Naive thymus-derived CD8-positive, alpha-beta T cell (primary cell): Measurements from ENCODE around the gene ZNF491. TPM values are rescaled to one million over a fixed set of nuclear protein-coding genes. Genes with fewer than 3 reads are reported as not detected.

ENCODE experiments used
- ATAC-seq, 2 donors: fragments of 150-1000 bp; cut with Tn5 transposase in 1 of 2; sonication (Bioruptor Pico), chemical (Tn5 transposase) in 1 of 2; 1 replicate in 1 of 2; 2 replicates in 1 of 2; pipeline ENCODE4 v1.10.0; 2021; ENCODE audit warnings: mild to moderate bottlenecking in 2 of 2, moderate library complexity in 2 of 2
- POLR2A ChIA-PET: fragments of 350-600 bp; sonication (Branson Sonifier 250); formaldehyde crosslinking; loops from one replicate; lab custom pipeline; 2021; ENCODE audit warnings: antibody characterized with exemption; lab: Charles Lee
- DNase-seq, 10 donors: peaks; one replicate each; pipeline versions ENCODE4 v3.0.0 to v3.0.0-alpha.2; 2020 to 2022
- H3K27ac Mint-ChIP-seq, 10 donors: one replicate each; pipeline ENCODE4 v1.8.0; 2020 to 2022; ENCODE audit warnings: mild to moderate bottlenecking in 10 of 10, mixed read lengths in 10 of 10, moderate library complexity in 4 of 10, inconsistent platforms in 1 of 10
- H3K27me3 Mint-ChIP-seq, 5 donors: one replicate each; pipeline ENCODE4 v1.8.0; 2021 to 2022; ENCODE audit warnings: mixed read lengths in 5 of 5
- H3K36me3 Mint-ChIP-seq, 3 donors: one replicate each; pipeline ENCODE4 v1.8.0; 2020 to 2022; ENCODE audit warnings: mixed read lengths in 3 of 3, mild to moderate bottlenecking in 2 of 3, inconsistent platforms in 1 of 3
- H3K4me1 Mint-ChIP-seq, 4 donors: one replicate each; pipeline ENCODE4 v1.8.0; 2021 to 2022; ENCODE audit warnings: mixed read lengths in 4 of 4
- H3K4me3 Mint-ChIP-seq, 10 donors: one replicate each; pipeline ENCODE4 v1.8.0; 2020 to 2022; ENCODE audit warnings: mild to moderate bottlenecking in 10 of 10, mixed read lengths in 10 of 10, moderate library complexity in 6 of 10, inconsistent platforms in 1 of 10
- H3K9me3 Mint-ChIP-seq, 9 donors: one replicate each; pipeline ENCODE4 v1.8.0; 2020 to 2022; ENCODE audit warnings: mixed read lengths in 9 of 9, mild to moderate bottlenecking in 3 of 9, inconsistent platforms in 1 of 9, moderate library complexity in 1 of 9
- polyA plus RNA-seq, 3 donors: library from polyadenylated mRNA; unstranded; fragments of 300-500 nt; fragmentation: Illumina TruSeq; gene quantifications; one replicate each; pipeline ENCODE4 v1.2.3, GENCODE V29; 2021
- total RNA-seq, 8 experiments: library from RNA in 2 of 8; stranded (reverse) in 2 of 8; gene quantifications; one replicate each; pipeline ENCODE4 v1.2.3 and lab custom pipeline; 2021 to 2026

Gene ZNF491
- total RNA-seq (1 to 10 TPM; 5.0 to 5.9 TPM), polyA plus RNA-seq (under 1 TPM; 0.11 to 0.69 (median 0.16) TPM), total RNA-seq (lab: John Stamatoyannopoulos, UW) (0.84 to 9.6 (median 1.9) reads per million in 6 experiments)

DNA sequence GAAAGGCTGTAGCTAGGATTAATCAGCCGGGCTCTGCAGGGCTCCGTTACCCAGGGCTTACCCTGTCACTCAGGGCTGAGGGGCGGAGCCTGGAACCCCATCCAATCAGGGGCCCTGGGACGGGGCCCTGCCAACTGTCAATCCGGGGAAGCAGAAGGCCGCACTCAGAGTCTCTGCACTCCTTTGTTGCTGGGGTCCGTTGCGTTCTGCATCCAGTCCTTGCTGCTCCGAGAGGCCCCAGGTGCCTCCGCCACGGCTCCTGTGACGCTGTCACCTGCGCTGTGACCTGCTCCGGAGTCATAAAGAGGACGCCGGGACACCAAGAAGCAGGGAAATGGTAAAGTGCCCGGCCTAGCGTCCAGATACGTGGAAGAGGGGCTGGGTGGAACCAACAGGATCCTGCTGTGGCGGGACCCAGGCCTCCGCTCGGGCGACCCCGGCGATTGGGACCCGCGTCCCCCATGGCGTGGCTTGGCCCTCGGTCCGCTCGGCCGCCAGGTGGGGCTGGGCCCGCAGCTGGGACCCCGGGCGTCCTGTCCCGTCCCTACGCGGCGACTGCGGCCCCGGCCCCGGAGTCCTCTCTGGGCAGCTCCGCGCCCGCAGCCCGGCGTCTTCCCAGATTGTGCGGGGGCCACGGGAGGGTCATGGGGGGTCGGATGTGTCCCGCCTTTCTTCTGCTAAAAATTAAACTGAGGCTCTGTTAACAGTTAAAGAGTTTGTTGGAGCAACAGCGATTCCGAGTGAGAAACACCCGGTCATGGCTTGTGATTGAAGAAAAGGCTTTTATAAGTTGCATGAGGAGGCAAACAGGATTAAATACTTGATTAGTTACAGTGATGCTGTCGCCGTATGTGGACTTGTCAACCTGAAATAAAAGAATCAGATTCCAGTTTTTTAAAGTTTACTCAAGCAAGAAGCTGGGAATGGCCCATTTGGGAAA lies at the start of gene ZNF491:
ZNF491 (plus strand) TSS at position 133 of the 940 bp plus-strand sequence. CDS start 7,431 bp downstream, outside the sequence.
- Mint-ChIP-seq H3K9me3 (peaks cover 0 to 10% (median 8%) of the 10 kb centered on the region in 9 donors), H3K4me3 (peak within 1 kb of the TSS; percentile 90 to 96 (median 94)), H3K27me3 (no peaks in the 10 kb centered on the region), H3K27ac (peak within 1 kb of the TSS; percentile 66 to 95 (median 92)), H3K4me1 (peaks cover 12 to 19% (median 16%) of the 10 kb centered on the region in 4 donors), H3K36me3 (peaks cover 3 to 10% (median 9%) of the 10 kb centered on the region in 3 donors)
- peak; percentile 69 to 90 (median 79) for DNase-seq
- POLR2A ChIA-PET = interaction anchor here (0.9 to 2.6 kb wide), 12 partner anchors 9 to 358 kb away, joined by 3 to 15 read pairs (median 5); partner anchors contain the start of genes ZNF433, ZNF439, ZNF440 and ZNF441
- ATAC-seq = peak; percentile 97

DNA sequence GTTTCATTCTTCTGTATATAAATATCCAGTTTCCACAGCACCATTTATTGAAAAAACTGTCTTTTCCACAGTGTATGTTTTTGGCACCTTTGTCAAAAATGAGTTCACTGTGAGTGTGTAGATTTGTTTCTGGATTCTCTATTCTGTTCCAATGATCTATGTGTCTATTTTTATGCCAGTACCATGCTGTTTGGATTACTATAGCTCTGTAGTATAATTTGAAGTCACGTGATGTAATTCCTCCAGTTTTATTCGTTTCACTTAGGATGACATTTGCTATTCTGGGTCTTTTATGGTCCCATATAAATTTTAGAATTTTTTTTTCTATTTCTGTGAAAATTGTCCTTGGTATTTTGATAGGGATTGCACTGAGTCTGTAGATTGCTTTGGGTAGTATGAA lies 48.6 kb upstream of the ZNF491 start:
- H3K4me1 Mint-ChIP-seq = no peaks in the 10 kb centered on the region
- H3K36me3 Mint-ChIP-seq = peaks cover 0 to 60% (median 20%) of the 10 kb centered on the region in 3 donors
- no peak overlapping the region for H3K4me3 Mint-ChIP-seq
- no peak for DNase-seq
- H3K9me3 Mint-ChIP-seq = peaks cover 24 to 85% (median 50%) of the 10 kb centered on the region in 9 donors
- POLR2A ChIA-PET = no interaction called here
- H3K27ac Mint-ChIP-seq = no peak overlapping the region
- peaks cover 4 to 28% (median 7%) of the 10 kb centered on the region in 5 donors for H3K27me3 Mint-ChIP-seq
- ATAC-seq = no peak

DNA sequence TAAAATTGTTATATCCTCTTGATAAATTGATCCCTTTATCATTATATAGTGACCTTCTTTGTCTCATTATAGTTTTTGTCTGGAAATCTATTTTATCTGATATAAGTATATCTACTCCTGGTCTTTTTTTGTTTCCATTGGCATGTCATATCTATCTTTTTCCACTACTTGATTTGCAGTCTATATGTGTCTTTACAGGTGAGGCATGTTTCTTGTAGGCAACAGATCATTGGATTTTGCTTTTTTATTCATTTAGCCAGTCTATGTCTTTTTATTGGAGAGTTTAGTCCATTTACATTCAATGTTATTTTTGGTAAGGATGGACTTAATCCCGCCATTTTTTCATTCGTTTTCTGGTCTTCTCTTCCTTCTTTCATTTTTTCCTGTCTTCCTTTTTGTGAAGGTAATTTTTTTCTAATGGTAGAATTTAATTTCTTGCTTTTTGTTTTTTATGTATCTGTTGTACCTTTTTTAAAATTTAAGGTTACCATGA lies 46.0 kb upstream of the ZNF491 start:
- Mint-ChIP-seq H3K4me3 (no peak overlapping the region), H3K4me1 (no peaks in the 10 kb centered on the region)

DNA sequence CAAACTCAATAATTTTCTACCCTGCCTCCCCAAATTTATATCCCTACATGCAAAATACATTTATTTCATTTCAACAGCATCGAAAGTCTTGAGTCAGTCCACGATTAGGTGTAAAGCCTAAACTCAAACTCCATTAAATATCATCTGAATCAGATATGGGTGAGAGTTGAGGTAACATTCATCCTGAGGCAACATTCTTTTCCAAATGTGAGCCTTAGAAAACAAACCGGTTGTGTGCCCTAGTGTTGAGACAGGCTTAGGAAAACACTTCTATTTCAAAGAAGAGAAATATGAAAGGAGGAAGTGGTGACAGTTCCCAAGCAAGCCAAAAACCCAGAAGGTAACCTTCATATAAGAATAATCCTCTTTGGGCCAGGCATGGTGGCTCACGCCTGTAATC lies 43.7 kb upstream of the ZNF491 start:
- POLR2A ChIA-PET = no interaction called here
- DNase-seq (no peak), ATAC-seq (no peak)
- Mint-ChIP-seq H3K27me3 (peaks cover 4 to 23% (median 7%) of the 10 kb centered on the region in 5 donors), H3K27ac (no peak overlapping the region), H3K4me3 (no peak overlapping the region), H3K4me1 (no peaks in the 10 kb centered on the region), H3K9me3 (peaks cover 17 to 90% (median 49%) of the 10 kb centered on the region in 9 donors), H3K36me3 (peaks cover 0 to 61% (median 26%) of the 10 kb centered on the region in 3 donors)

More for the DNA sequence above, 46.0 kb upstream of the ZNF491 start:
- Mint-ChIP-seq H3K27ac (no peak overlapping the region), H3K36me3 (peaks cover 0 to 69% (median 26%) of the 10 kb centered on the region in 3 donors), H3K27me3 (peaks cover 4 to 28% (median 7%) of the 10 kb centered on the region in 5 donors), H3K9me3 (peaks cover 27 to 93% (median 61%) of the 10 kb centered on the region in 9 donors)
- ATAC-seq (no peak), DNase-seq (no peak)
- POLR2A ChIA-PET = interaction anchor here (1.5 kb wide), 1 partner anchor 14 kb away, joined by 4 read pairs; the partner anchor contains the start of gene ZNF441

DNA sequence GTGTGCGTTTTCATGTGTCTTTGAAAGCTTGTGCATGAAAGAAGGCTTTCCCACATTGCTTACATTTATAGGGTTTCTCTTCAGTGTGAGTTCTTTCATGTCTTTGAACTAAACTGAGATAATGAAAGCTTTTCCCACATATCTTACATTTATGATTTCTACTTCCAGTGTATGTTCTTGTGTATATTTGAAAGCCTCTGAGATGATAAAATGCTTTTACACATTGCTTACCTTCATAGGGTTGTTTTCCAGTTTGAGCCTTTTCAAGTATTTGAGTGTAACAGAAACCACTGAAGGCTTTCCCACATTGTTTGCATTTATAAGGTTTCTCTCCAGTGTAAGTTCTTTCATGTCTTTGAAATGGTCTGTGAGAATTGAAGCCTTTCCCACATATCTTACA lies 41.4 kb upstream of the ZNF491 start:
- POLR2A ChIA-PET = no interaction called here
- DNase-seq (no peak), ATAC-seq (no peak)
- Mint-ChIP-seq H3K36me3 (peaks cover 0 to 46% (median 26%) of the 10 kb centered on the region in 3 donors), H3K27ac (no peak overlapping the region), H3K9me3 (peaks cover 15 to 72% (median 37%) of the 10 kb centered on the region in 9 donors), H3K27me3 (peaks cover 6 to 20% (median 10%) of the 10 kb centered on the region in 5 donors), H3K4me1 (no peaks in the 10 kb centered on the region), H3K4me3 (no peak overlapping the region)

- Mint-ChIP-seq H3K4me1 (no peaks in the 10 kb centered on the region), H3K27ac (no peak overlapping the region), H3K27me3 (peaks cover 0 to 16% (median 4%) of the 10 kb centered on the region in 5 donors), H3K4me3 (no peak overlapping the region), H3K9me3 (peaks cover 0 to 56% (median 28%) of the 10 kb centered on the region in 9 donors), H3K36me3 (peaks cover 0 to 47% (median 16%) of the 10 kb centered on the region in 3 donors)
- POLR2A ChIA-PET = no interaction called here
- no peak for DNase-seq
- ATAC-seq = no peak
These were observed 38.5 kb upstream of the ZNF491 start for GRCh38 chr19:11759805-11760204.

DNA sequence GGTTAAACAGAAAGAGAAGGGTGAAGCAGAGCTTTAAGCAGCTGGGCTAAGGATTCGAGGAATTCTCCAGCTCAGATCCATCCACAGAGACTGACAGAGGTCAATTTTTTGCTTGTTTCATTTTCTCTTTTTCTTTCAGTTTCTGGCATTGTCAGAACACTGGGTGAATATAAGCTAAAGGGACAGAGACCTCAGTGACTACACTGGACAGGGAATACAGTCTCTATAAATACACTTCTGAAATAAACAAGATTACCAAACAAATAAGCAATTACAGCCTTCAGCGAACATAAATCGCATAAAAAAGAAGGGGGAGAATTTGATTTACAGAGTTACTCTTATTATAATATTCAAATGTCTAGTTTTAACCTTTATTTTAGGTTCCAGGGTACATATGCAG lies 35.2 kb upstream of the ZNF491 start:
- Mint-ChIP-seq H3K27ac (no peak overlapping the region), H3K27me3 (peaks cover 0 to 12% (median 4%) of the 10 kb centered on the region in 5 donors), H3K4me3 (no peak overlapping the region), H3K4me1 (peaks cover 3 to 16% (median 12%) of the 10 kb centered on the region in 4 donors), H3K36me3 (peaks cover 0 to 30% (median 8%) of the 10 kb centered on the region in 3 donors), H3K9me3 (peaks cover 0 to 26% (median 17%) of the 10 kb centered on the region in 9 donors)
- ATAC-seq (no peak), DNase-seq (no peak)
- POLR2A ChIA-PET = no interaction called here

- ATAC-seq (no peak), DNase-seq (no peak)
- POLR2A ChIA-PET = no interaction called here
- Mint-ChIP-seq H3K4me1 (peaks cover 5 to 21% (median 17%) of the 10 kb centered on the region in 4 donors), H3K27ac (no peak overlapping the region), H3K36me3 (peaks cover 0 to 30% (median 11%) of the 10 kb centered on the region in 3 donors), H3K9me3 (peaks cover 0 to 28% (median 18%) of the 10 kb centered on the region in 9 donors), H3K4me3 (no peak overlapping the region), H3K27me3 (peaks cover 0 to 12% (median 4%) of the 10 kb centered on the region in 5 donors)
These were observed 34.7 kb upstream of the ZNF491 start for GRCh38 chr19:11763611-11764010.

DNA sequence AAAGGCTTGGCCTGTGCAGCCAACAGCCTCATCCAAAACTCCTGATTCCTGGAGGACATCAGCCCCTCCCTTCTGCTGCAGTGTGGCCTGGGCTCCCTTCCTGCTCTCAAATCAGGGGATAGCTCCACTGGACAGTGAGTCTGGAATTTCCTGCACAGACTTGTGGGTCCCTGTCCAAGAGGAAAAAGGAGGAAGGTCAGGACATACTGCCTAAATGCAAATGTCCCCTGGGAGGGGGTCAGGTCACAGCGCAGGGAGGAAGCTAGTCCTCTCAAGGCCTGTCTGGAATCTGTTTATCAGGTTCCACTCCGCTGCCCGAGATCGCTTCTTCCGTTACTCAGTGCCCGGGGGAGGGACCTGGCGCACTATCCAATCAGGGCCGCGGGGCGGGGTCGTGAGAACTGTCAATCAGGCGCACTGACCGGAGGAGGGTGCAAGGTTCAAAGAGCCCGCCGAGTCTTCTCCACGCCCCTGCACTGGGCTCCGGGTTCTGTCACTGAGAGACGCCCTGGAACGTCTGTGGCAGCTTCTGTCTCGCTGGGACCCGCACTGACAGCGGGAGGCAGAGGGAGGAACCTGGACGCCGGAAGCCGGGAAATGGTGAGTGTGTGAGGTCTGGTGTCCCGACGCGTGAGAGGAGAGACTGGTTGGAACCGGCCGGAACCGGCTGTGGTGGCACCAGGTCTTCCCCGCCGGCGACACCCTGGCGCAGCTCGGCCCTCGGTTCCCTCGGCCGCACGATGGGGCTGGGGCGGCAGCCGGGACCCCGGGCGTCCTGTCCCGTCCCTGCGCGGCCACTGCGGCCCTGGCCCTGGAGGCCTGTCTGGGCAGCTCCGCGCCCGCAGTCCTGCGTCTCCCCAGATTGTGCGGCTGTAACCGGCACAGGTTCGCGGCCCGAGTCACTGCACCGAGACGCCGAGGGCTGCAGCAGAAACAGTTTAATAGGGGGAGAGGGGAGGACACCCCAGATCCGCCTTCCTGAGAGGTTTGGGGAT lies 31.4 kb upstream of the ZNF491 start, which contains the start of gene ZNF441:
ZNF441 (plus strand) TSS at position 404 of the 995 bp plus-strand sequence; CDS start at position 598, 194 bp downstream.
- Mint-ChIP-seq H3K27me3 (peaks cover 0 to 6% (median 0%) of the 10 kb centered on the region in 5 donors), H3K4me1 (peaks cover 9 to 27% (median 24%) of the 10 kb centered on the region in 4 donors), H3K9me3 (peaks cover 0 to 47% (median 28%) of the 10 kb centered on the region in 9 donors), H3K27ac (peak within 1 kb of the TSS; percentile 95 to 98 (median 97)), H3K4me3 (peak within 1 kb of the TSS; percentile 97 to 99 (median 98)), H3K36me3 (peaks cover 7 to 36% (median 27%) of the 10 kb centered on the region in 3 donors)
- DNase-seq (peak; percentile 80 to 96 (median 90)), ATAC-seq (peak; percentile 93 to 96)
- POLR2A ChIA-PET = interaction anchor here (0.5 to 2.8 kb wide), 18 partner anchors 9 to 1354 kb away, joined by 3 to 21 read pairs (median 4); partner anchors contain the start of genes ZNF20, ZNF439, ZNF442 and ZNF491

DNA sequence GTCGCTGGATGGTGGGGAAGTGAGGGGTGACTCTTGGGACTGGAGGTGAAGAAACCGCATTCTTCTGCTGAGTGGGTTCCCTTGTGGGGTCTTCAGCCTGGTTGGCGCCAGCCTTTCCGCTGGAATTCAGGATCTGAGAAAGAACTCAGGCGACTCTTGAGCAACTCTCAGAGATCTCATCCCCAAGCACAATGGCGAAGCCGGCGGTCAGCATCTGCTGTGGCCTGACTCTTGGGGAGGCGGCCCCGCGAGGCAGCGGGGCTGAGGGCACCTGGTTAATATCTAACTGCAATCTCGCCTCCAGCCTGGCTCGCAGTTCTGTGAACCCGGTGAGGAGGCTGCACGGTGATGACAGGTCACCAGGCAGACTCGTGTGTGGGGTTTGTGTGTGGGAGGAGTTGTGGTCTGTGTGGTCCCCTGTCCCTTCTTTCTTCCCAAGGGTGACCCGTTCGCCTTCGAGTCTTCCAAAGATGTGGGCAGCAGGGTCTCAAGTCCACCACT lies 30.6 kb upstream of the ZNF491 start:
- peak in 4 of 10 donors; percentile 3 to 18 (median 8) for DNase-seq
- ATAC-seq = no peak
- peaks cover 12 to 35% (median 30%) of the 10 kb centered on the region in 3 donors for H3K36me3 Mint-ChIP-seq
- peak overlapping the region; percentile 78 to 98 (median 94) for H3K27ac Mint-ChIP-seq
- POLR2A ChIA-PET = interaction anchor here (0.5 to 2.8 kb wide), 6 partner anchors 25 to 373 kb away, joined by 3 to 21 read pairs (median 4); partner anchors contain the start of genes ZNF20, ZNF491 and ZNF823
- H3K4me1 Mint-ChIP-seq = peaks cover 11 to 27% (median 25%) of the 10 kb centered on the region in 4 donors
- peak overlapping the region; percentile 97 to 99 (median 98) for H3K4me3 Mint-ChIP-seq
- H3K27me3 Mint-ChIP-seq = peaks cover 0 to 4% (median 0%) of the 10 kb centered on the region in 5 donors
- peaks cover 0 to 55% (median 34%) of the 10 kb centered on the region in 9 donors for H3K9me3 Mint-ChIP-seq

GRCh38 chr19:11769995-11770394 lies 28.3 kb upstream of the ZNF491 start:
- H3K27ac Mint-ChIP-seq = peak overlapping the region in 2 of 10 donors; percentile 38 to 51
- POLR2A ChIA-PET = interaction anchor here (0.5 kb wide), 1 partner anchor 128 kb away, joined by 3 read pairs; no protein-coding TSS in a partner anchor

More at GRCh38 chr19:11769995-11770394, 28.3 kb upstream of the ZNF491 start:
- Mint-ChIP-seq H3K4me3 (peak overlapping the region in 2 of 10 donors; percentile 6 to 26), H3K27me3 (no peaks in the 10 kb centered on the region), H3K36me3 (peaks cover 17 to 46% (median 38%) of the 10 kb centered on the region in 3 donors), H3K4me1 (peaks cover 11 to 27% (median 25%) of the 10 kb centered on the region in 4 donors), H3K9me3 (peaks cover 18 to 66% (median 37%) of the 10 kb centered on the region in 9 donors)
- no peak for ATAC-seq
- no peak for DNase-seq
